CD4-positive, alpha-beta T cell treated with Interleukin-2 at 100 ng/mL for 4 hours (primary cell): Measurements from ENCODE around the gene TP53BP1.
"Not testable (repeated sequence)": the region's sequence is repeated elsewhere in the genome, so short reads cannot be mapped to it uniquely, and the experiment has no call there.

Experiments used
- DNase-seq: peaks from one replicate; pipeline ENCODE4 v3.0.0-alpha.2; 2020; ENCODE audit warnings: low spot score

Gene TP53BP1

GRCh38 chr15:43492673-43493601 lies at the start of gene TP53BP1:
TP53BP1 (minus strand) TSS chr15:43493156; CDS start chr15:43493043, 113 bp downstream.
- DNase-seq: peak; percentile 95

GRCh38 chr15:43541785-43542184 lies 48.8 kb upstream of the TP53BP1 start:
- DNase-seq: no peak

GRCh38 chr15:43538091-43538490 lies 45.1 kb upstream of the TP53BP1 start:
- no peak for DNase-seq

DNA sequence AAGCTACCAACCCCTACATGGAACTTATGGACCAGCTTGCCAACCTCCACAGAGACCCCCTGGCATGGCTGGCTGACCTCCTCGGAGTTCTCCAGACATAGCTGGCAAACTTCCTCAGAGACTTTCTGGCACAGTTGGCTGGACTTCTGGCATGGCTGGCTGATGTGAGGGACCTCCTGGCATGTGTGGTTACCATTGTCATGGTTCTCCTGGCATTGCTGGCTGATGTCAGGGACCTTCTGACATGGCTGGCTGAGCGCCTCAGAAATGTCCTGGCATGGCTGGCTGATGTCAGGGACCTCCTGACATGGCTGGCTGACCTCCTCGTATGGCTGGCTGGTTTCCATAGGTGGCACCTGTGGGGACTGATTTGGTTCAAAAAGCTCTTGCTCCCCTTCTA lies 41.9 kb upstream of the TP53BP1 start:
- no peak for DNase-seq

DNA sequence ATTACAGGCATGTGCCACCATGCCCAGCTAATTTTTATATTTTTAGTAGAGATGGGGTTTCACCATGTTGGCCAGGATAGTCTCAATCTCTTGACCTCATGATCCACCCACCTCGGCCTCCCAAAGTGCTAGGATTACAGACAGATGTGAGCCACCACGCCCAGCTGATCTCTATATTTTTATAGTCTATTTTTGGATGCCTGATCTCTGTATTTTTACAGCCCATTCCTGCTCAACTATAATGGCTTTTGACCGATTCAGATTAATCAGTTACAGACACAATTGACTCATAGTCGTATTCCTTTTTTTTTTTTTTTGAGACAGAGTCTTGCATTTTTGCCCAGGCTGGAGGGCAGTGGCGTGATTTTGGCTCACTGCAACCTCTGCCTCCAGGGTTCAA lies 39.9 kb upstream of the TP53BP1 start:
- not testable (repeated sequence) for DNase-seq

DNA sequence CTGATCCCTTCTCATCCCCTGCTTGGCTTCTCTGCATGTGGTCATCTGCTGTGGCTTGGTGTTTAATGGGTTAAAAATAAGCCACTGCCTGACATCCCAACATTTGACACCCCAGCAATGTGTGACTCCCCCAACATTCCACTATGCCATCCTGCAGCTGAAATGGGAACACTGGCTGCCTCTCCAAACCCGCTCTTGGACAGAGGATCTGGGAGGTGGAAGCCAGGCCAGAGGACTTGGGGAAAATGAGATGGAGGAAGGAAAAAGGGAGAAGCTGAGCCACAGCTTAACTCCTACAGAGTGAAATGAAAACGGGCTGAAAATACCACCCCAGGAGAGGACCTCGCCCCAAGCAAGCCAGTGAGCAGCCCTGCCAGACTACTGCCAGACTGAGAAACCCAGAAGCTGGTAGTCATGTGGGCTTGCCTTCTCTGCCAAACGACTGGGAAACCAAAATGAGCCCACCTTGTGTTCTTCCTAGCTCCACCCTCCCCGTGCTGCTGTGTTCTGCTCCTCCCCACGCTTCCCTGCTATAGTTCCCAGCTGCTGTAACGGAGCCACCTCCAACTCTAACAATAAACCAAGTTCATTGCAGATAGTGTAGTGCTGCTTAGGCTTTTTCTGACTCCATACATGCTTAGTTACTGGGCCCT lies 38.2 kb upstream of the TP53BP1 start:
- no peak for DNase-seq

GRCh38 chr15:43529587-43530345 lies 36.8 kb upstream of the TP53BP1 start:
- DNase-seq: no peak

DNA sequence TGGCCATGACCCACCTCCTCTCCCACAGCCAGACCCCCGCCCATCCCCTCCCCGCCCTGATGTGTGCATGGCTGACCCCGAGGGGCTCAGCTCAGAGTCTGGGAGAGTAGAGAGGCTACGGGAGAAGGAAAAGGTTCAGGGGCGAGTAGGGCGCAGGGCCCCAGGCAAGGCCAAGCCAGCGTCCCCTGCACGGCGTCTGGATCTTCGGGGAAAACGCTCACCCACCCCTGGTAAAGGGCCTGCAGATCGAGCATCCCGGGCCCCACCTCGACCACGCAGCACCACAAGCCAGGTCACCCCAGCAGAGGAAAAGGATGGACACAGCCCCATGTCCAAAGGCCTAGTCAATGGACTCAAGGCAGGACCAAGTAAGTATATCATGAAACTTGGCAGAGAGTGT lies 36.2 kb upstream of the TP53BP1 start:
- DNase-seq: no peak

GRCh38 chr15:43528542-43529007 lies 35.6 kb upstream of the TP53BP1 start:
- DNase-seq: no peak

DNA sequence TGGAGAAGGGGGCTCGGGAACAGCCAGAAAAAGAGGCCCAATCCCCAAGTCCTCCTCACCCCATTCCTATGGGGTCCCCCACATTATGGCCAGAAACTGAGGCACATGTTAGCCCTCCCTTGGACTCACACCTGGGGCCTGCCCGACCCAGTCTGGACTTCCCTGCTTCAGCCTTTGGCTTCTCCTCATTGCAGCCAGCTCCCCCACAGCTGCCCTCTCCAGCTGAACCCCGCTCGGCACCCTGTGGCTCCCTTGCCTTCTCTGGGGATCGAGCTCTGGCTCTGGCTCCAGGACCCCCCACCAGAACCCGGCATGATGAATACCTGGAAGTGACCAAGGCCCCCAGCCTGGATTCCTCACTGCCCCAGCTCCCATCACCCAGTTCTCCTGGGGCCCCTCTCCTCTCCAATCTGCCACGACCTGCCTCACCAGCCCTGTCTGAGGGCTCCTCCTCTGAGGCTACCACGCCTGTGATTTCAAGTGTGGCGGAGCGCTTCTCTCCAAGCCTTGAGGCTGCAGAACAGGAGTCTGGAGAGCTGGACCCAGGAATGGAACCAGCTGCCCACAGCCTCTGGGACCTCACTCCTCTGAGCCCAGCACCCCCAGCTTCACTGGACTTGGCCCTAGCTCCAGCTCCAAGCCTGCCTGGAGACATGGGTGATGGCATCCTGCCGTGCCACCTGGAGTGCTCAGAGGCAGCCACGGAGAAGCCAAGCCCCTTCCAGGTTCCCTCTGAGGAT lies 35.0 kb upstream of the TP53BP1 start:
- DNase-seq: no peak

DNA sequence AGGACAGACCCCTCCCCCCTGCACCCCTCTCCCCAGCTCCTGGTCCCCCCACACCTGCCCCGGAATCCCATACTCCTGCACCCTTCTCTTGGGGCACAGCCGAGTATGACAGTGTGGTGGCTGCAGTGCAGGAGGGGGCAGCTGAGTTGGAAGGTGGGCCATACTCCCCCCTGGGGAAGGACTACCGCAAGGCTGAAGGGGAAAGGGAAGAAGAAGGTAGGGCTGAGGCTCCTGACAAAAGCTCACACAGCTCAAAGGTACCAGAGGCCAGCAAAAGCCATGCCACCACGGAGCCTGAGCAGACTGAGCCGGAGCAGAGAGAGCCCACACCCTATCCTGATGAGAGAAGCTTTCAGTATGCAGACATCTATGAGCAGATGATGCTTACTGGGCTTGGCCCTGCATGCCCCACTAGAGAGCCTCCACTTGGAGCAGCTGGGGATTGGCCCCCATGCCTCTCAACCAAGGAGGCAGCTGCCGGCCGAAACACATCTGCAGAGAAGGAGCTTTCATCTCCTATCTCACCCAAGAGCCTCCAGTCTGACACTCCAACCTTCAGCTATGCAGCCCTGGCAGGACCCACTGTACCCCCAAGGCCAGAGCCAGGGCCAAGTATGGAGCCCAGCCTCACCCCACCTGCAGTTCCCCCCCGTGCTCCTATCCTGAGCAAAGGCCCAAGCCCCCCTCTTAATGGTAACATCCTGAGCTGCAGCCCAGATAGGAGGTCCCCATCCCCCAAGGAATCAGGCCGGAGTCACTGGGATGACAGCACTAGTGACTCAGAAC lies 34.3 kb upstream of the TP53BP1 start:
- no peak for DNase-seq

- no peak for DNase-seq
These were observed 33.4 kb upstream of the TP53BP1 start for GRCh38 chr15:43526261-43526930.

- DNase-seq: no peak
These were observed 32.2 kb upstream of the TP53BP1 start for GRCh38 chr15:43525131-43525530.

- no peak for DNase-seq
These were observed 31.4 kb upstream of the TP53BP1 start for GRCh38 chr15:43524254-43524845.

GRCh38 chr15:43523646-43524045 lies 30.7 kb upstream of the TP53BP1 start:
- no peak for DNase-seq

- no peak for DNase-seq
These were observed 29.3 kb upstream of the TP53BP1 start for GRCh38 chr15:43522247-43522646.

- DNase-seq: no peak
These were observed 28.5 kb upstream of the TP53BP1 start for GRCh38 chr15:43521419-43521818.

DNA sequence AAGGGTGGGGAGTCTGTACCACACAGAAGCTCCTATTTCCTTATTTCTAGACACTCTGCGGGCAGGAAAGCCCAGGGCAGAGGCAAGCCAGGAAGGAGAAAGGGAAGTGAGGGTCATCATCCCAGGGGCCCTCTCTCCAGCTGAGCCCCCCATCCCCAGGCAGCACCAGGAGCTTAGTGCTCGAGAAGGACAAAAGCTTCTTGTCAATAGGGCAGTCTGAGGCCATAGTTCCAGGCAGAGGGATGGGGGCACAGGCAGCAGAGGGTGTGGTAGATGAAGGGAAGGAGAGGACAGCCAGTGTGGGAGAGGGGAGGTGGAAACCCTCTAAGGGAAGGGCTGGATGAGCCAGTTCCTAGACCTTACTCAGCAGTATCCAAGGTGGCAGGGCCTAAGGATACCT lies 27.2 kb upstream of the TP53BP1 start:
- DNase-seq: no peak

DNA sequence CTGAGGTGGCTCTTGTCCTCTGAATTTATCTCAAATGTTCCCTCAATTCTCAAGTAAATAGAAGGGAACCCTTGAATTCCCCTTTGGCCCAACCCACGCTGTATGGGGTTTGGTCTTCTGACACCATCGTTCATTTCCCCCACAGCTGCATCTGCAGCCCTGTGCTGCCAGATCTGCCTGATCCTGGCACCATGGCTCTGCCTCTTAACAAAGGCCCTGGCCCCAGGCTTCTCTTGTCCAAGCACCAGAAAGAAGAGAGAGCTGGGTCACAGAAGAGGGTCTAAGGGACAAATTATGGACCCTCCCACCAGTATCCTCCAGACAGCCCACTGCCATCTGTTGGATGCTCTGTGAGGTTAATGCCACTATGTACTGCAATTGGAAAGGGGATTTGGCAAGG lies 26.2 kb upstream of the TP53BP1 start:
- DNase-seq: no peak

GRCh38 chr15:43518197-43518761 lies 25.3 kb upstream of the TP53BP1 start:
- DNase-seq: no peak
